SK-N-SH (cell line): ENCODE measurements around the gene CCL7. TPM values are rescaled to one million over a fixed set of nuclear protein-coding genes. Genes with fewer than 3 reads are reported as not detected.

Experiments used
- CTCF ChIA-PET: fragments of 300-600, 350-600 bp; formaldehyde crosslinking; extraction: SDS; loops from one replicate; lab custom pipeline; 2021; lab: Yijun Ruan, JAX
- POLR2A ChIA-PET: fragments of 350-600 bp; sonication (Branson Sonifier 250); formaldehyde crosslinking; extraction: SDS; loops from one replicate; lab custom pipeline; 2020; ENCODE audit warnings: antibody characterized with exemption, inconsistent platforms; lab: Yijun Ruan, JAX
- DNase-seq: peaks from one replicate; pipeline ENCODE4 v3.0.0; 2012
- H2AFZ ChIP-seq: fragments of 200-600 bp; sonication (generic); 2 replicates; pipeline ENCODE4 v1.8.1; 2016; ENCODE audit warnings: antibody characterized with exemption, mild to moderate bottlenecking, low read depth
- H3F3A ChIP-seq: fragments of 200-600 bp; sonication (generic); replicated peaks from 2 replicates; pipeline ENCODE3; 2016; ENCODE audit warnings: antibody characterized with exemption, mild to moderate bottlenecking; ENCODE audit not compliant: insufficient read depth
- H3K27ac ChIP-seq, 2 experiments: fragments of 200-500 bp in 1 of 2; fragments of 200-600 bp in 1 of 2; sonication (Bioruptor generic) in 1 of 2; sonication (generic), shearing (Covaris generic) in 1 of 2; 2 replicates each; pipeline versions ENCODE4 v1.5.1 to v1.6.1; 2014 to 2016; ENCODE audit warnings: low read depth in 2 of 2, inconsistent platforms in 1 of 2, low read length in 1 of 2, mild to moderate bottlenecking in 1 of 2, mixed read lengths in 1 of 2
- H3K27me3 ChIP-seq: fragments of 200-600 bp; sonication (generic), shearing (Covaris generic); 2 replicates; pipeline ENCODE4 v1.6.1; 2016; ENCODE audit warnings: mixed run types; ENCODE audit not compliant: insufficient read depth
- H3K36me3 ChIP-seq, 2 experiments: fragments of 200-500 bp in 1 of 2; fragments of 200-600 bp in 1 of 2; sonication (Bioruptor generic) in 1 of 2; sonication (generic) in 1 of 2; replicated peaks in 1 of 2; 2 replicates each; pipeline versions ENCODE3 to v1.5.1; 2014 to 2016; ENCODE audit warnings: low read length in 1 of 2, mild to moderate bottlenecking in 1 of 2; ENCODE audit not compliant: insufficient read depth in 2 of 2, control insufficient read depth in 1 of 2
- H3K4me1 ChIP-seq, 2 experiments: fragments of 200-500 bp in 1 of 2; fragments of 200-600 bp in 1 of 2; sonication (Bioruptor generic) in 1 of 2; sonication (generic), shearing (Covaris generic) in 1 of 2; 2 replicates each; pipeline versions ENCODE4 v1.5.1 to v1.6.1; 2014 to 2016; ENCODE audit warnings: low read depth in 1 of 2, low read length in 1 of 2, mixed run types in 1 of 2; ENCODE audit not compliant: insufficient read depth in 2 of 2, control insufficient read depth in 1 of 2
- H3K4me2 ChIP-seq: fragments of 200-600 bp; sonication (generic), shearing (Covaris generic); 2 replicates; pipeline ENCODE4 v1.6.1; 2017; ENCODE audit warnings: mixed run types
- H3K4me3 ChIP-seq, 2 experiments: fragments of 200-500 bp in 1 of 2; fragments of 200-600 bp in 1 of 2; sonication (Bioruptor generic) in 1 of 2; sonication (generic), shearing (Covaris generic) in 1 of 2; 2 replicates each; pipeline versions ENCODE4 v1.5.1 to v1.8.1; 2014 to 2016; ENCODE audit warnings: low read depth in 2 of 2, inconsistent platforms in 1 of 2, low read length in 1 of 2, mild to moderate bottlenecking in 1 of 2, mixed read lengths in 1 of 2, moderate library complexity in 1 of 2
- H3K79me2 ChIP-seq: fragments of 200-600 bp; sonication (generic); 2 replicates; pipeline ENCODE4 v1.8.1; 2017; ENCODE audit warnings: mild to moderate bottlenecking; ENCODE audit not compliant: insufficient read depth
- H3K9ac ChIP-seq: fragments of 200-600 bp; sonication (generic); 2 replicates; pipeline ENCODE4 v1.6.1; 2017; ENCODE audit warnings: mixed run types
- H3K9me2 ChIP-seq: fragments of 200-600 bp; sonication (generic); 2 replicates; pipeline ENCODE4 v1.6.1; 2017; ENCODE audit warnings: mixed run types
- H3K9me3 ChIP-seq: fragments of 200-600 bp; sonication (generic); 2 replicates; pipeline ENCODE4 v1.6.1; 2017; ENCODE audit warnings: mixed run types, mild to moderate bottlenecking, moderate library complexity
- H4K20me1 ChIP-seq: fragments of 200-600 bp; sonication (generic); 2 replicates; pipeline ENCODE4 v1.6.1; 2017; ENCODE audit warnings: mild to moderate bottlenecking, mixed run types; ENCODE audit not compliant: insufficient read depth
- EP300 ChIP-seq, 2 experiments: IDR thresholded peaks; 2 replicates each; pipeline versions ENCODE4 v1.4.0 to v1.6.1; 2012; ENCODE audit warnings: borderline replicate concordance in 1 of 2, low read depth in 1 of 2, low read length in 1 of 2
- FOSL2 ChIP-seq: IDR thresholded peaks from 2 replicates; pipeline ENCODE4 v1.4.0; 2012; ENCODE audit warnings: low read depth, mild to moderate bottlenecking, moderate library complexity, borderline replicate concordance
- RAD21 ChIP-seq: IDR thresholded peaks from 2 replicates; pipeline ENCODE4 v1.6.1; 2012; ENCODE audit warnings: mild to moderate bottlenecking, low read length
- WGBS: methylation state at CpG from one replicate; pipeline ENCODE4 v1.1.6; 2017; ENCODE audit warnings: low lambda C conversion rate; 5-methylcytosine and 5-hydroxymethylcytosine counted together
- polyA plus RNA-seq, 3 experiments: library from polyadenylated mRNA; depleted of rRNA; stranded (reverse); fragments of >200 nt; gene quantifications; 2 replicates each; pipeline ENCODE4 v1.2.3, GENCODE V29; 2012
- TF ChIP-seq, protein P1 (sequence below): IDR thresholded peaks from 2 replicates; pipeline ENCODE4 v1.6.1; 2012; ENCODE audit warnings: mild to moderate bottlenecking, low read depth, low read length, moderate library complexity
- TF ChIP-seq, protein P2 (sequence below): IDR thresholded peaks from 2 replicates; pipeline ENCODE4; 2012

Gene CCL7
- polyA plus RNA-seq, 1 of the 3 experiments (the other 2 are of a cell fraction): 0.72 TPM

DNA sequence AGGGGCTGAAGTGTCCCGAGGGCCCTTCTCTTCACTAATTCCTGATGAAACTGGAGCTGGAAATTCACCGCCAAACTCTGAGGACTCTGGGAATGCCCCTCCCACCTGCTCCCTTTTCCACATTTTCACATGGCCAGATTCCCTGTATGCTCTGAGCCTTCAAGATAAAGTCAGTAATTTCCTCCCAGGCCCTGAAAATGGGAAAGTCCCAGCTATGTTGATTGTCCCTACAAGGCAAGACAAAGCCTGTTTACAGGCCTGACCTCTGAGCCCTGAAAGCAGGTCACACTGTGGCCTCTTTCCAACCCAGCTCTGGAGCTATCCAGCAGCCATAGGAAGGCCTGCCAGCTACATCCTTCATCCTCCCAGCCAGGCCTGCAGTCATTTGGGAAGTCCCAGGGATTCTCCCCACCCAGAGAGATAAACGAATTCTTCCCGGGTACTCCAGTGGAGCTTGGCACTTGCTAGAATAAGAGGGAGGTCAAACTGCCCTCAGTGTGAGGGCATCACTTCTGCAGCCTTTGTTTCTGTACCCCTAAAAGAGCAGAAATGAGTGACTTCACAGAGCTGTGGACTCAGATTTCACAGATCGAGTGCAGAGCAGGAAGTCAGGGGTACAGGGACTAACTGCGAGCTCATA lies 34.5 kb upstream of the CCL7 start:
- H3K4me3 ChIP-seq: no peak overlapping the region
- H3K9me2 ChIP-seq: no peaks in the 10 kb centered on the region
- H3F3A ChIP-seq: peaks cover 25% of the 10 kb centered on the region
- CTCF ChIA-PET: interaction anchor here (1.5 to 2.5 kb wide), 2 partner anchors 35 to 126 kb away, joined by 4 to 10 read pairs; no protein-coding TSS in a partner anchor
- H3K4me2 ChIP-seq: no peak overlapping the region
- no peaks in the 10 kb centered on the region for H4K20me1 ChIP-seq
- peaks cover 17 to 22% of the 10 kb centered on the region in 2 experiments; a peak in 3 of 4 replicates for H3K4me1 ChIP-seq
- H3K79me2 ChIP-seq: no peaks in the 10 kb centered on the region
- no peak overlapping the region for H2AFZ ChIP-seq
- H3K9me3 ChIP-seq: no peaks in the 10 kb centered on the region
- no peak overlapping the region for H3K9ac ChIP-seq
- WGBS: 55% methylated on average over 6 of the region's 6 CpGs
- no peaks in the 10 kb centered on the region for H3K27me3 ChIP-seq
- no peak for DNase-seq
- H3K36me3 ChIP-seq: no peaks in the 10 kb centered on the region
- POLR2A ChIA-PET: no interaction called here
- H3K27ac ChIP-seq: no peak overlapping the region
- TF ChIP-seq EP300 (IDR thresholded peaks at IDR 0.05; ENCODE audit: borderline replicate concordance in 1 of 2, low read depth in 1 of 2, low read length in 1 of 2) (0 out of 4 replicates have a peak, but pooled peaks of 1 of the 2 experiments have one; percentile 17), RAD21 (no peak)
- TF ChIP-seq, protein P1, sequence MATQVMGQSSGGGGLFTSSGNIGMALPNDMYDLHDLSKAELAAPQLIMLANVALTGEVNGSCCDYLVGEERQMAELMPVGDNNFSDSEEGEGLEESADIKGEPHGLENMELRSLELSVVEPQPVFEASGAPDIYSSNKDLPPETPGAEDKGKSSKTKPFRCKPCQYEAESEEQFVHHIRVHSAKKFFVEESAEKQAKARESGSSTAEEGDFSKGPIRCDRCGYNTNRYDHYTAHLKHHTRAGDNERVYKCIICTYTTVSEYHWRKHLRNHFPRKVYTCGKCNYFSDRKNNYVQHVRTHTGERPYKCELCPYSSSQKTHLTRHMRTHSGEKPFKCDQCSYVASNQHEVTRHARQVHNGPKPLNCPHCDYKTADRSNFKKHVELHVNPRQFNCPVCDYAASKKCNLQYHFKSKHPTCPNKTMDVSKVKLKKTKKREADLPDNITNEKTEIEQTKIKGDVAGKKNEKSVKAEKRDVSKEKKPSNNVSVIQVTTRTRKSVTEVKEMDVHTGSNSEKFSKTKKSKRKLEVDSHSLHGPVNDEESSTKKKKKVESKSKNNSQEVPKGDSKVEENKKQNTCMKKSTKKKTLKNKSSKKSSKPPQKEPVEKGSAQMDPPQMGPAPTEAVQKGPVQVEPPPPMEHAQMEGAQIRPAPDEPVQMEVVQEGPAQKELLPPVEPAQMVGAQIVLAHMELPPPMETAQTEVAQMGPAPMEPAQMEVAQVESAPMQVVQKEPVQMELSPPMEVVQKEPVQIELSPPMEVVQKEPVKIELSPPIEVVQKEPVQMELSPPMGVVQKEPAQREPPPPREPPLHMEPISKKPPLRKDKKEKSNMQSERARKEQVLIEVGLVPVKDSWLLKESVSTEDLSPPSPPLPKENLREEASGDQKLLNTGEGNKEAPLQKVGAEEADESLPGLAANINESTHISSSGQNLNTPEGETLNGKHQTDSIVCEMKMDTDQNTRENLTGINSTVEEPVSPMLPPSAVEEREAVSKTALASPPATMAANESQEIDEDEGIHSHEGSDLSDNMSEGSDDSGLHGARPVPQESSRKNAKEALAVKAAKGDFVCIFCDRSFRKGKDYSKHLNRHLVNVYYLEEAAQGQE: peak; percentile 93
- TF ChIP-seq, protein P2, sequence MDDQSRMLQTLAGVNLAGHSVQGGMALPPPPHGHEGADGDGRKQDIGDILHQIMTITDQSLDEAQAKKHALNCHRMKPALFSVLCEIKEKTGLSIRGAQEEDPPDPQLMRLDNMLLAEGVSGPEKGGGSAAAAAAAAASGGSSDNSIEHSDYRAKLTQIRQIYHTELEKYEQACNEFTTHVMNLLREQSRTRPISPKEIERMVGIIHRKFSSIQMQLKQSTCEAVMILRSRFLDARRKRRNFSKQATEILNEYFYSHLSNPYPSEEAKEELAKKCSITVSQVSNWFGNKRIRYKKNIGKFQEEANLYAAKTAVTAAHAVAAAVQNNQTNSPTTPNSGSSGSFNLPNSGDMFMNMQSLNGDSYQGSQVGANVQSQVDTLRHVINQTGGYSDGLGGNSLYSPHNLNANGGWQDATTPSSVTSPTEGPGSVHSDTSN: no peak

DNA sequence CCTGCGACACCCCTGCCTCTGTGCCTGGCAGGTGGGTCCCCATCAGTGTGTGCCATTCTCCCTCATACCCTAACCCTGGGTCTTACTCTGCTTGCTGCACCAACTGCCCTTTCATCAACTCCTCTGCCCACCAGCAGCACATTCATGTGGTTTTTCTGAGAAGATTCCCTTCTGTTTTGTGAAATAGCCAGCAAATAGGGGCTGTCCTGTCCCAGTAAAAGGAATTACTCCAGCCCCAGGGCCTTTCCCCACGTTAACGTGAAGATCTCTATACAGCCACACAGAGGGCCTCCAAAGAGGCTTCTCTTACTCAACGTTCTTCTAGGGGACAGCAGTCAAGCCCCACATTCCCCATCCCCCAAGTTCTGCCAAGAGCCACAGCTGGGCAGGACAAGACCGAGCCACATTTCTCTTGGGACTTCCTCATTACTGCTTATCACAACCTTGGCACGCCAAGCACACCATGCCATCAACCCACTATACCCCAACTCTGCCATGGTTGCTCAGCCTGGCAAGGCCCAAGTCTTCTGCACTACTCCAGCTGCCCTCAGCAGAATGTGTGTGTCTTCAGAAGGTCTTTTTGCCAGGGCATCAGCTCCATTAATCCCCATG lies 33.6 kb upstream of the CCL7 start:
- TF ChIP-seq FOSL2: no peak
- H3K36me3 ChIP-seq: no peaks in the 10 kb centered on the region
- no peaks in the 10 kb centered on the region for H3K9me3 ChIP-seq
- no peak overlapping the region for H3K4me3 ChIP-seq
- H3K27me3 ChIP-seq: no peaks in the 10 kb centered on the region
- WGBS: 84% methylated on average over 6 of the region's 6 CpGs
- CTCF ChIA-PET: interaction anchor here (1.5 to 2.5 kb wide), 2 partner anchors 36 to 125 kb away, joined by 4 to 10 read pairs; no protein-coding TSS in a partner anchor
- no peaks in the 10 kb centered on the region for H3K9me2 ChIP-seq
- no peak for DNase-seq
- H3K4me1 ChIP-seq: peaks cover 20 to 25% of the 10 kb centered on the region in 2 experiments
- no peaks in the 10 kb centered on the region for H4K20me1 ChIP-seq
- H3K79me2 ChIP-seq: no peaks in the 10 kb centered on the region
- no peak overlapping the region for H2AFZ ChIP-seq
- POLR2A ChIA-PET: no interaction called here
- peak overlapping the region in 1 of 2 experiments; percentile 84; a peak in 2 of 4 replicates for H3K27ac ChIP-seq
- no peak overlapping the region for H3K4me2 ChIP-seq
- peaks cover 29% of the 10 kb centered on the region for H3F3A ChIP-seq
- H3K9ac ChIP-seq: no peak overlapping the region
